AG09309 (cell line): ENCODE data around the gene NOP53.
"Not testable (repeated sequence)": the region's sequence is repeated elsewhere in the genome, so short reads cannot be mapped to it uniquely, and the experiment has no call there.

ENCODE experiments used
- DNase-seq: peaks from one replicate; pipeline ENCODE4 v3.0.0-alpha.2; 2010; ENCODE audit warnings: low read depth
- H3K4me3 ChIP-seq: 2 replicates; pipeline ENCODE4 v1.5.1; 2011; ENCODE audit warnings: mild to moderate bottlenecking, low read depth, low read length, moderate library complexity; ENCODE audit not compliant: control insufficient read depth
- CTCF ChIP-seq: IDR thresholded peaks from 2 replicates; pipeline ENCODE4 v1.5.1; 2011; ENCODE audit warnings: mild to moderate bottlenecking, low read depth, low read length, inconsistent platforms; ENCODE audit not compliant: insufficient read depth, control insufficient read depth; ENCODE audit errors: missing control alignments

NOP53 gene

GRCh38 chr19:47761566-47761965 is 16.2 kb downstream of the NOP53 start:
- TF ChIP-seq CTCF = no peak
- DNase-seq = no peak
- no peak overlapping the region for H3K4me3 ChIP-seq

- H3K4me3 ChIP-seq = no peak overlapping the region
- no peak for DNase-seq
- TF ChIP-seq CTCF = no peak
These were observed 16.8 kb downstream of the NOP53 start for GRCh38 chr19:47762151-47762550.

- H3K4me3 ChIP-seq = no peak overlapping the region
- DNase-seq = no peak
- TF ChIP-seq CTCF = no peak
These were observed 17.4 kb downstream of the NOP53 start for GRCh38 chr19:47762615-47763308.

- not testable (repeated sequence) for DNase-seq, H3K4me3 ChIP-seq
These were observed 19.4 kb downstream of the NOP53 start for GRCh38 chr19:47764705-47765104.

GRCh38 chr19:47765523-47766358 is 20.4 kb downstream of the NOP53 start:
- TF ChIP-seq CTCF = peak; percentile 89
- H3K4me3 ChIP-seq = no peak overlapping the region
- no peak for DNase-seq

GRCh38 chr19:47766359-47766620 is 20.9 kb downstream of the NOP53 start:
- no peak for TF ChIP-seq CTCF
- DNase-seq = no peak
- H3K4me3 ChIP-seq = no peak overlapping the region

GRCh38 chr19:47766670-47767069 is 21.3 kb downstream of the NOP53 start:
- TF ChIP-seq CTCF = no peak
- DNase-seq = no peak
- no peak overlapping the region for H3K4me3 ChIP-seq
